ENCODE results near the gene DNAJC15.

Gene DNAJC15

DNA sequence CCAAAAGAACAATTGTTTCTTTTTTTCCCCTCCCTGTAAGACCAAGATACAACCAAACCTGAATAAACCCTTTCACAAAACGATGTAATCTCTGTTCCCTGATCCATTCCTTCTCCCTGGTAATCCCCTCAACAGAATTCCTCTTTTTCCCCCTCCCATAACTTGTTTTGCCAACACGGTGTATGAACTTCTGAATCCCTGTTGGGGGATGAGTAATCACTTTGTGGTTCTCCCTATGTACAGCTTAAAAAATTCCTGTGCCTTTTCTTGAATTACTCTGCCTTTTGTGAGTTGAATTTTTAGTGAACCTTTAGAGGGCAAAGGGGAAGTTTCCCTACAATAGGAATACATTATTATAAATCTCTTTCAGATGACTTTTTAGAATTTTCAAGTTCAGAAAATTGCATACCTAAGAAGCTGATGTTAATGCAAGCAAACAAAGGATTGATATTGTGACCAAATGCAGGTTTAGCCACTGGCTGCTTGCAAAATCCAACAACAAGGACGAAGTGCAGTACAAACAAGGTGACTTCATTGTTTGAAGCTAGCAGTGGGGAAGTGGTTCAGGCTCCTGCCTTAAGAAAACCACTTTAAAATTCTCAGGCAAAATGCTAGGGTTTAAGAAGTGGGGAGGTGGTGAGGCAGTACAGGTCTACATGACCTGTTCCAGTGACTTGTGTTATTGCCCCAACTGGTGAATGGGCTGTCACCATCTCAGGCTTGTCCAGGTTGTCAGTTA, 16.3 kb upstream of the DNAJC15 start (continued):
- TF ChIP-seq ZNF266 (tag by site-specific recombination; IDR thresholded peaks at IDR 0.05; ENCODE audit: low read depth) (no peak), ZBTB20 (tag by site-specific recombination; IDR thresholded peaks at IDR 0.05) (no peak), FEZF1 (tag by site-specific recombination; IDR thresholded peaks at IDR 0.05) (peak; percentile 44; the same call in 1 of the 2 replicates)
- TF ChIP-seq, protein P1, sequence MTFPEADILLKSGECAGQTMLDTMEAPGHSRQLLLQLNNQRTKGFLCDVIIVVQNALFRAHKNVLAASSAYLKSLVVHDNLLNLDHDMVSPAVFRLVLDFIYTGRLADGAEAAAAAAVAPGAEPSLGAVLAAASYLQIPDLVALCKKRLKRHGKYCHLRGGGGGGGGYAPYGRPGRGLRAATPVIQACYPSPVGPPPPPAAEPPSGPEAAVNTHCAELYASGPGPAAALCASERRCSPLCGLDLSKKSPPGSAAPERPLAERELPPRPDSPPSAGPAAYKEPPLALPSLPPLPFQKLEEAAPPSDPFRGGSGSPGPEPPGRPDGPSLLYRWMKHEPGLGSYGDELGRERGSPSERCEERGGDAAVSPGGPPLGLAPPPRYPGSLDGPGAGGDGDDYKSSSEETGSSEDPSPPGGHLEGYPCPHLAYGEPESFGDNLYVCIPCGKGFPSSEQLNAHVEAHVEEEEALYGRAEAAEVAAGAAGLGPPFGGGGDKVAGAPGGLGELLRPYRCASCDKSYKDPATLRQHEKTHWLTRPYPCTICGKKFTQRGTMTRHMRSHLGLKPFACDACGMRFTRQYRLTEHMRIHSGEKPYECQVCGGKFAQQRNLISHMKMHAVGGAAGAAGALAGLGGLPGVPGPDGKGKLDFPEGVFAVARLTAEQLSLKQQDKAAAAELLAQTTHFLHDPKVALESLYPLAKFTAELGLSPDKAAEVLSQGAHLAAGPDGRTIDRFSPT (tag by site-specific recombination; IDR thresholded peaks at IDR 0.05): no peak

DNA sequence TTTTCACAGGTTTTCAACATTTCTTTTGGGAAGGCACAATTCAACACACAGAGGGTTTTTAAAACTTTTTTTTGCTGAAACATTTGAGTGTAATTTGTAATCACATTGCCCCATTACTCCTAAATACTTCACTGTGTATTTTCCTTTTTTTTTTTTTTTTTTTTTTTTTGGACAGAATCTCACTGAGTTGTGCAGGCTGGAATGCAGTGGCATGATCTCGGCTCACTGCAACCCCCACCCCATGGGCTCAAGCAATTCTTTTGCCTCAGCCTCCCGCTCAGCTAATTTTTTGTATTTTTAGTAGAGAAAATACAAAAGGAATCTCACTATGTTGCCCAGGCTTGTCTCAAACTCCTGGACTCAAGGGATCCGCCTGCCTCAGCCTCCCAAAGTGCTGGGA, 14.8 kb upstream of the DNAJC15 start:
- no peak overlapping the region for H3K4me3 ChIP-seq (ENCODE audit: low read depth, low read length)
- H3K9me3 ChIP-seq (ENCODE audit: control insufficient read depth, insufficient read depth, low read depth, low read length): no peaks in the 10 kb centered on the region
- H3K4me1 ChIP-seq (ENCODE audit: control insufficient read depth, insufficient read depth, low read length): no peaks in the 10 kb centered on the region
- CTCF ChIA-PET: no interaction called here
- POLR2A ChIA-PET: no interaction called here
- no peaks in the 10 kb centered on the region for H3K36me3 ChIP-seq (ENCODE audit: control insufficient read depth in 2 of 2, insufficient read depth in 1 of 2, low read length in 2 of 2)
- TF ChIP-seq HOXD13 (CRISPR knock-in tag; IDR thresholded peaks at IDR 0.05; ENCODE audit: borderline replicate concordance): no peak
- TF ChIP-seq ZNF571 (tag by site-specific recombination; IDR thresholded peaks at IDR 0.05): no peak
- no peak for TF ChIP-seq ZNF37A (tag by site-specific recombination; IDR thresholded peaks at IDR 0.05)
- TF ChIP-seq ZNF747 (tag by site-specific recombination; IDR thresholded peaks at IDR 0.05): no peak
- TF ChIP-seq ZNF521 (tag by site-specific recombination; IDR thresholded peaks at IDR 0.05): no peak
- TF ChIP-seq ZNF202 (tag by site-specific recombination; IDR thresholded peaks at IDR 0.05; ENCODE audit: borderline replicate concordance): no peak
- TF ChIP-seq, protein P2, sequence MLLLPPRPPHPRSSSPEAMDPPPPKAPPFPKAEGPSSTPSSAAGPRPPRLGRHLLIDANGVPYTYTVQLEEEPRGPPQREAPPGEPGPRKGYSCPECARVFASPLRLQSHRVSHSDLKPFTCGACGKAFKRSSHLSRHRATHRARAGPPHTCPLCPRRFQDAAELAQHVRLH (tag by site-specific recombination; IDR thresholded peaks at IDR 0.05): no peak
- TF ChIP-seq, protein P3, sequence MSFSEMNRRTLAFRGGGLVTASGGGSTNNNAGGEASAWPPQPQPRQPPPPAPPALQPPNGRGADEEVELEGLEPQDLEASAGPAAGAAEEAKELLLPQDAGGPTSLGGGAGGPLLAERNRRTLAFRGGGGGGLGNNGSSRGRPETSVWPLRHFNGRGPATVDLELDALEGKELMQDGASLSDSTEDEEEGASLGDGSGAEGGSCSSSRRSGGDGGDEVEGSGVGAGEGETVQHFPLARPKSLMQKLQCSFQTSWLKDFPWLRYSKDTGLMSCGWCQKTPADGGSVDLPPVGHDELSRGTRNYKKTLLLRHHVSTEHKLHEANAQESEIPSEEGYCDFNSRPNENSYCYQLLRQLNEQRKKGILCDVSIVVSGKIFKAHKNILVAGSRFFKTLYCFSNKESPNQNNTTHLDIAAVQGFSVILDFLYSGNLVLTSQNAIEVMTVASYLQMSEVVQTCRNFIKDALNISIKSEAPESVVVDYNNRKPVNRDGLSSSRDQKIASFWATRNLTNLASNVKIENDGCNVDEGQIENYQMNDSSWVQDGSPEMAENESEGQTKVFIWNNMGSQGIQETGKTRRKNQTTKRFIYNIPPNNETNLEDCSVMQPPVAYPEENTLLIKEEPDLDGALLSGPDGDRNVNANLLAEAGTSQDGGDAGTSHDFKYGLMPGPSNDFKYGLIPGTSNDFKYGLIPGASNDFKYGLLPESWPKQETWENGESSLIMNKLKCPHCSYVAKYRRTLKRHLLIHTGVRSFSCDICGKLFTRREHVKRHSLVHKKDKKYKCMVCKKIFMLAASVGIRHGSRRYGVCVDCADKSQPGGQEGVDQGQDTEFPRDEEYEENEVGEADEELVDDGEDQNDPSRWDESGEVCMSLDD (tag by site-specific recombination; IDR thresholded peaks at IDR 0.05): no peak
- no peak for TF ChIP-seq GLI2 (tag by site-specific recombination; IDR thresholded peaks at IDR 0.05; ENCODE audit: borderline replicate concordance, low read depth)
- no peak for TF ChIP-seq ZNF324 (tag by site-specific recombination; IDR thresholded peaks at IDR 0.05)
- no peak for TF ChIP-seq ZNF585B (tag by site-specific recombination; IDR thresholded peaks at IDR 0.05)
- TF ChIP-seq FEZF1 (tag by site-specific recombination; IDR thresholded peaks at IDR 0.05): no peak
- TF ChIP-seq ZBTB48 (tag by site-specific recombination; IDR thresholded peaks at IDR 0.05): no peak
- no peak for TF ChIP-seq ZNF311 (tag by site-specific recombination; IDR thresholded peaks at IDR 0.05; ENCODE audit: borderline replicate concordance)
- no peak overlapping the region for H3K27ac ChIP-seq (ENCODE audit: extremely low read depth, low read depth, low read length)

DNA sequence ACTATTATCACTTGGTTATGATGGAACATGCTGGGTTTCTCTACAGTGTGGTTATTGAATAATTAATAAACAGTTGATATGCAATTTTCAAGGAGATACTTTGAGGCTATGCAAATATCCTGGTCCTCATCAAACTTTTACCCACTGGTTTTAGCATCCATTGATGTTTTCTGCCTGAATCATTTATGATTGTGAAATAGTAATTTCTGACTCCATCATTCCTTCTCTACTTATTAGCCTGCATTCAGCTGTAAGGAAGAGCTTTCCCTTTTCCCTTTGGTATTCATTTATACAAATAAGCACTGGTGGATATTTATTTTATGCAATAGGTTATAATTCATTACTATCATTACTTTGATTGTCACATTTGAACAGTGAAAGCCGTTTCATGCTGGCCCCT, 13.9 kb upstream of the DNAJC15 start:
- Histone ChIP-seq H3K27ac (ENCODE audit: extremely low read depth, low read depth, low read length) (no peak overlapping the region), H3K9me3 (ENCODE audit: control insufficient read depth, insufficient read depth, low read depth, low read length) (no peaks in the 10 kb centered on the region), H3K36me3 (ENCODE audit: control insufficient read depth in 2 of 2, insufficient read depth in 1 of 2, low read length in 2 of 2) (no peaks in the 10 kb centered on the region), H3K4me1 (ENCODE audit: control insufficient read depth, insufficient read depth, low read length) (no peaks in the 10 kb centered on the region), H3K4me3 (ENCODE audit: low read depth, low read length) (no peak overlapping the region)
- POLR2A ChIA-PET: no interaction called here
- CTCF ChIA-PET: no interaction called here
- TF ChIP-seq, protein P4, sequence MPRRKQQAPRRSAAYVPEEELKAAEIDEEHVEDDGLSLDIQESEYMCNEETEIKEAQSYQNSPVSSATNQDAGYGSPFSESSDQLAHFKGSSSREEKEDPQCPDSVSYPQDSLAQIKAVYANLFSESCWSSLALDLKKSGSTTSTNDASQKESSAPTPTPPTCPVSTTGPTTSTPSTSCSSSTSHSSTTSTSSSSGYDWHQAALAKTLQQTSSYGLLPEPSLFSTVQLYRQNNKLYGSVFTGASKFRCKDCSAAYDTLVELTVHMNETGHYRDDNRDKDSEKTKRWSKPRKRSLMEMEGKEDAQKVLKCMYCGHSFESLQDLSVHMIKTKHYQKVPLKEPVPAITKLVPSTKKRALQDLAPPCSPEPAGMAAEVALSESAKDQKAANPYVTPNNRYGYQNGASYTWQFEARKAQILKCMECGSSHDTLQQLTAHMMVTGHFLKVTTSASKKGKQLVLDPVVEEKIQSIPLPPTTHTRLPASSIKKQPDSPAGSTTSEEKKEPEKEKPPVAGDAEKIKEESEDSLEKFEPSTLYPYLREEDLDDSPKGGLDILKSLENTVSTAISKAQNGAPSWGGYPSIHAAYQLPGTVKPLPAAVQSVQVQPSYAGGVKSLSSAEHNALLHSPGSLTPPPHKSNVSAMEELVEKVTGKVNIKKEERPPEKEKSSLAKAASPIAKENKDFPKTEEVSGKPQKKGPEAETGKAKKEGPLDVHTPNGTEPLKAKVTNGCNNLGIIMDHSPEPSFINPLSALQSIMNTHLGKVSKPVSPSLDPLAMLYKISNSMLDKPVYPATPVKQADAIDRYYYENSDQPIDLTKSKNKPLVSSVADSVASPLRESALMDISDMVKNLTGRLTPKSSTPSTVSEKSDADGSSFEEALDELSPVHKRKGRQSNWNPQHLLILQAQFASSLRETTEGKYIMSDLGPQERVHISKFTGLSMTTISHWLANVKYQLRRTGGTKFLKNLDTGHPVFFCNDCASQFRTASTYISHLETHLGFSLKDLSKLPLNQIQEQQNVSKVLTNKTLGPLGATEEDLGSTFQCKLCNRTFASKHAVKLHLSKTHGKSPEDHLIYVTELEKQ (tag by site-specific recombination; IDR thresholded peaks at IDR 0.05; ENCODE audit: borderline replicate concordance): no peak
- no peak for TF ChIP-seq HOXD13 (CRISPR knock-in tag; IDR thresholded peaks at IDR 0.05; ENCODE audit: borderline replicate concordance)
- no peak for TF ChIP-seq ZNF19 (tag by site-specific recombination; IDR thresholded peaks at IDR 0.05; ENCODE audit: low read depth)
- TF ChIP-seq ZNF549 (tag by site-specific recombination; IDR thresholded peaks at IDR 0.05): no peak
- no peak for TF ChIP-seq ZNF248 (tag by site-specific recombination; IDR thresholded peaks at IDR 0.05)
- no peak for TF ChIP-seq ZNF701 (tag by site-specific recombination; IDR thresholded peaks at IDR 0.05)
- TF ChIP-seq, protein P5, sequence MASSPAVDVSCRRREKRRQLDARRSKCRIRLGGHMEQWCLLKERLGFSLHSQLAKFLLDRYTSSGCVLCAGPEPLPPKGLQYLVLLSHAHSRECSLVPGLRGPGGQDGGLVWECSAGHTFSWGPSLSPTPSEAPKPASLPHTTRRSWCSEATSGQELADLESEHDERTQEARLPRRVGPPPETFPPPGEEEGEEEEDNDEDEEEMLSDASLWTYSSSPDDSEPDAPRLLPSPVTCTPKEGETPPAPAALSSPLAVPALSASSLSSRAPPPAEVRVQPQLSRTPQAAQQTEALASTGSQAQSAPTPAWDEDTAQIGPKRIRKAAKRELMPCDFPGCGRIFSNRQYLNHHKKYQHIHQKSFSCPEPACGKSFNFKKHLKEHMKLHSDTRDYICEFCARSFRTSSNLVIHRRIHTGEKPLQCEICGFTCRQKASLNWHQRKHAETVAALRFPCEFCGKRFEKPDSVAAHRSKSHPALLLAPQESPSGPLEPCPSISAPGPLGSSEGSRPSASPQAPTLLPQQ (tag by site-specific recombination; IDR thresholded peaks at IDR 0.05): no peak

All from HEK293 (cell line).